AG09319 (cell line): ENCODE measurements around the gene CFAP221.

Source experiments
- DNase-seq: peaks from one replicate; pipeline ENCODE4 v3.0.0-alpha.2; 2010; ENCODE audit warnings: low read depth; ENCODE audit errors: extremely low read depth
- CTCF ChIP-seq: IDR thresholded peaks from 2 replicates; pipeline ENCODE4 v1.5.1; 2011; ENCODE audit warnings: low read depth, mild to moderate bottlenecking, inconsistent platforms, low read length, moderate library complexity

Gene CFAP221

GRCh38 chr2:119516121-119516520, 28.1 kb upstream of the CFAP221 start:
- TF ChIP-seq CTCF: no peak
- DNase-seq: no peak

- DNase-seq: no peak
- TF ChIP-seq CTCF: peak; percentile 60
Measured at GRCh38 chr2:119517433-119517832, 26.8 kb upstream of the CFAP221 start.

GRCh38 chr2:119518401-119519056, 25.7 kb upstream of the CFAP221 start:
- TF ChIP-seq CTCF: no peak
- DNase-seq: no peak

- DNase-seq: no peak
- TF ChIP-seq CTCF: no peak
Measured at GRCh38 chr2:119519057-119519408, 25.2 kb upstream of the CFAP221 start.

- no peak for DNase-seq
- no peak for TF ChIP-seq CTCF
Measured at GRCh38 chr2:119520696-119521432, 23.4 kb upstream of the CFAP221 start.

- no peak for DNase-seq
- TF ChIP-seq CTCF: no peak
Measured at GRCh38 chr2:119521433-119522050, 22.7 kb upstream of the CFAP221 start.

GRCh38 chr2:119522671-119523070, 21.6 kb upstream of the CFAP221 start:
- TF ChIP-seq CTCF: no peak
- no peak for DNase-seq
